IPS-15b (cell line): ENCODE results near the gene ADAD2.

ENCODE experiments used
- H3K27me3 ChIP-seq: one replicate; pipeline ENCODE4 v1.6.1; 2013; ENCODE audit warnings: low read length; ENCODE audit not compliant: control insufficient read depth, insufficient read depth
- H3K36me3 ChIP-seq: one replicate; pipeline ENCODE4 v1.6.1; 2013; ENCODE audit warnings: low read length; ENCODE audit not compliant: control insufficient read depth, insufficient read depth
- H3K4me1 ChIP-seq: one replicate; pipeline ENCODE4 v1.6.1; 2013; ENCODE audit warnings: mild to moderate bottlenecking, low read length; ENCODE audit not compliant: control insufficient read depth, insufficient read depth
- H3K4me3 ChIP-seq: one replicate; pipeline ENCODE4 v1.5.1; 2013; ENCODE audit warnings: low read depth, low read length
- H3K9ac ChIP-seq: one replicate; pipeline ENCODE4 v1.6.1; 2013; ENCODE audit warnings: low read depth, mild to moderate bottlenecking, low read length
- H3K9me3 ChIP-seq: one replicate; pipeline ENCODE4 v1.6.1; 2013; ENCODE audit warnings: mild to moderate bottlenecking, low read length; ENCODE audit not compliant: control insufficient read depth, insufficient read depth

ADAD2 gene

GRCh38 chr16:84159800-84160199 is 31.2 kb upstream of the ADAD2 start:
- H3K4me3 ChIP-seq, result no peak overlapping the region
- no peaks in the 10 kb centered on the region for H3K9me3 ChIP-seq
- H3K4me1 ChIP-seq, result no peaks in the 10 kb centered on the region
- no peaks in the 10 kb centered on the region for H3K27me3 ChIP-seq
- no peak overlapping the region for H3K9ac ChIP-seq
- H3K36me3 ChIP-seq, result no peaks in the 10 kb centered on the region

DNA sequence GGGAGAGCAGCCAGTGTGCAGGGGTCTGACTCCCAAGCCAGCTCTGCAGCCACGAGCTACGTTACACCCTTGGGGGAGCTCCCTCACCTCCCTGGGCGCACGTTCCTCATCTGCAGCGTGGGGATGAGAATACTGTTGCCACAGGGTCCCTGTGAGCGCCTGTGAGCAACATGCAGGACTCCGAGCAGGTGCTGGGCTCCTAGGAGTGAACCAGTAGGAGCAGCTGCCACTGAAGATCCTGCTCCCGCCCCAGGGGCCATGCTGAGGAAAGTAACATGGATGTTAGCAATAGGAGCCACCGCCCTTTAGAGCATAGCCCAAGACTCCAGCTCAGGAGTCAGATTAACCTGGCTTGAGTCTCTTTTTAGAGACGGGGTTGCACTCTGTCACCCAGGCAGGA is 29.9 kb upstream of the ADAD2 start:
- Histone ChIP-seq H3K4me3 (no peak overlapping the region), H3K27me3 (no peaks in the 10 kb centered on the region), H3K9ac (no peak overlapping the region), H3K36me3 (no peaks in the 10 kb centered on the region), H3K4me1 (no peaks in the 10 kb centered on the region), H3K9me3 (no peaks in the 10 kb centered on the region)

- no peaks in the 10 kb centered on the region for H3K27me3 ChIP-seq
These were observed 29.2 kb upstream of the ADAD2 start for GRCh38 chr16:84161801-84162200.

GRCh38 chr16:84165746-84166145 is 25.2 kb upstream of the ADAD2 start:
- no peaks in the 10 kb centered on the region for H3K27me3 ChIP-seq
- H3K36me3 ChIP-seq, result no peaks in the 10 kb centered on the region
- H3K4me3 ChIP-seq, result no peak overlapping the region
- H3K4me1 ChIP-seq, result peaks cover 2% of the 10 kb centered on the region
- no peaks in the 10 kb centered on the region for H3K9me3 ChIP-seq
- H3K9ac ChIP-seq, result no peak overlapping the region

More at GRCh38 chr16:84161801-84162200, 29.2 kb upstream of the ADAD2 start:
- Histone ChIP-seq H3K4me1 (no peaks in the 10 kb centered on the region), H3K9me3 (no peaks in the 10 kb centered on the region), H3K4me3 (no peak overlapping the region), H3K36me3 (no peaks in the 10 kb centered on the region), H3K9ac (no peak overlapping the region)

GRCh38 chr16:84166796-84167695 is 23.9 kb upstream of the ADAD2 start:
- H3K4me3 ChIP-seq, result peak overlapping the region; percentile 30
- H3K9ac ChIP-seq, result no peak overlapping the region
- H3K4me1 ChIP-seq, result peaks cover 2% of the 10 kb centered on the region
- no peaks in the 10 kb centered on the region for H3K27me3 ChIP-seq
- H3K36me3 ChIP-seq, result no peaks in the 10 kb centered on the region
- no peaks in the 10 kb centered on the region for H3K9me3 ChIP-seq

DNA sequence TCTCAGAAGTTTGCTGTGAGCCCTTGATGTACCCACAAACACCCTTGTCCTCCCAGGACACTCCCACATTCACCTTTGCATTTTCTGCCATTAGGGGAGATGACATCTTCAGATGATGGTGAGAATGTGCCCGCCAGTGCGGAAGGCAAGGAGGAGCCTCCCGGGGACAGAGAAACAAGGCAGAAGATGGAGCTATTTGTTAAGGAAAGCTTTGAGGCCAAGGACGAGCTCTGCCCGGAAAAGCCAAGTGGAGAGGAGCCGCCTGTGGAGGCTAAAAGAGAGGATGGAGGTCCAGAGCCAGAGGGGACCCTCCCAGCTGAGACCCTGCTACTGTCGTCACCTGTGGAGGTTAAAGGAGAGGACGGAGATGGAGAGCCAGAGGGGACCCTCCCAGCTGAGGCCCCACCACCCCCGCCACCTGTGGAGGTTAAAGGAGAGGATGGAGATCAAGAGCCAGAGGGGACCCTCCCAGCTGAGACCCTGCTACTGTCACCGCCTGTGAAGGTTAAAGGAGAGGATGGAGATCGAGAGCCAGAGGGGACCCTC is 21.1 kb upstream of the ADAD2 start:
- H3K9me3 ChIP-seq, result no peaks in the 10 kb centered on the region
- H3K4me1 ChIP-seq, result peaks cover 2% of the 10 kb centered on the region
- H3K4me3 ChIP-seq, result no peak overlapping the region
- no peak overlapping the region for H3K9ac ChIP-seq
- no peaks in the 10 kb centered on the region for H3K36me3 ChIP-seq
- no peaks in the 10 kb centered on the region for H3K27me3 ChIP-seq

GRCh38 chr16:84174396-84174795 is 16.6 kb upstream of the ADAD2 start:
- Histone ChIP-seq H3K4me3 (no peak overlapping the region), H3K4me1 (no peaks in the 10 kb centered on the region), H3K36me3 (peaks cover 13% of the 10 kb centered on the region), H3K9ac (no peak overlapping the region), H3K9me3 (no peaks in the 10 kb centered on the region), H3K27me3 (no peaks in the 10 kb centered on the region)

DNA sequence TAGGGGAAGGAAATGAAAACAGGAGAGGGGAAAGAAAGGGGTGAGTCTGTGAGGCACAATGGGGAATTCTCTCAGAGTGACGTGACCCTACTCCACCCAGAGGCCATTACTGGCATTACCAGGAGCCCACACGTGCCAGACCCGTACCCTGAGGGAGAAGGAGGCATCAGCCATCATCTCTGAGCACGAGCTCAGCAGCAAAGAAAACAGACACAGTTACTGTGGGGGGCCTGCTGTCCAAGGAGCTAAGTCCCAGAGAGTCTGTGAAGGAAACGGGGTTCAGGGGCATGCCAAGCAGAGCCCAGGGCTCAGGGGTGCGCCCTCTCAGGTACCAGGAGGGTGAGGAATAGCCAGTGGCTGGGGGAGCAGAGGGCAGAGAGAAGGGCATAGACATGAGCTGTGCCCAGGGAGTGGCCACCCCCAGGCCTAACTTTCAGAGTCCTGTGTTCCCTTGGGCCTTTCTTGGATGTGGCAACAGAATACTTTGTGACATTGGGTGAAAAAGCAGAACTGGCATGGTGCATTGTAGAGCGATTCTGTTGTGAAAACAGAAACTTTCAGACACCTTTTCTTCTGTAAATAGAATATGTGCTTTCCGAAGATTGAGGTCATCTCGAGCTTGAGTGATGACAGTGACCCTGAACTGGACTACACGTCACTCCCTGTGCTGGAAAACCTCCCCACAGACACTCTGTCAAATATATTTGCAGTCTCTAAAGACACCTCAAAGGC is 15.4 kb upstream of the ADAD2 start:
- Histone ChIP-seq H3K27me3 (no peaks in the 10 kb centered on the region), H3K4me1 (no peaks in the 10 kb centered on the region), H3K36me3 (peaks cover 13% of the 10 kb centered on the region), H3K9me3 (no peaks in the 10 kb centered on the region), H3K4me3 (no peak overlapping the region), H3K9ac (no peak overlapping the region)

DNA sequence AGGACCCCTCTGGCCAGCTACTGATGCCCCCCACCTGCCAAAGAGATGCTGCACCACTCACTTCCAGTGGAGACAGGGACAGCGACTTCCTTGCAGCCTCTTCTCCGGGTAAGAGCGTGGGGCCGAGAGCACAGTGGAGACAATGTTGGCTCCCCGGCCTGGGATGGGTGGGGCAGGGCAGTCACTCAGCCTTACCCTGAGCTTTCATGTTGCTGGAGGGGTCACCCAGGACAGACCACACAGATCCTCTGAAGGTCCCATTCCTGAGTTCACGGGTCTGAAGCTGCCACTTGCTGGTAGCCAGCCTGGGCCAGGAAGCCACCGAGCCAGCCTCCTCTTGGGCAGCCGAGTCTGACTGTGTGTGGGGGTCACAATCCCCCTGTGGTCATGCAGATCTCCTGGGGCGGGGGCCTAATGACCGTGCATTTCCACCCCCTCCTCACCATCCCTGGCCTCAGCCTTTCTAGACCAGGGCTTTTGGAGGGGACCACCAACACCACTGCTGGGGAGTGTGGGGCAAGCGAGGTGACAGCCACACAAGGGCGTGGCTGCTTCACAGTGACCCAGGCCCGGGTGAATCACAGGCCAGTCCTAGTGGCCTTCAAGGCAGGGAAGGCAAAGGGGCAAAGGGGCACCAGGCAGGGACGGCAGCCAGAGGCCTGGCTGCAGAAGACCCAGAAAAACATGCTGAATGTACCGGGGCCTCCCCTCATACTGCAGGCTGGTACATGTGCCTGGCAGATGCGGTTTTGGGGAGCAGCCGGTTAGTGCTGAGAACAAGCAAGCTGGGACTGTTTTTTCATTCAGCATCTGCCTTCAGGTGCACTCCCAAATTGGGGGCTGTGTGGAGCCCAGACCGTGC is 14.5 kb upstream of the ADAD2 start:
- H3K4me3 ChIP-seq, result no peak overlapping the region
- H3K9ac ChIP-seq, result no peak overlapping the region
- H3K9me3 ChIP-seq, result no peaks in the 10 kb centered on the region
- H3K27me3 ChIP-seq, result no peaks in the 10 kb centered on the region
- H3K36me3 ChIP-seq, result peaks cover 19% of the 10 kb centered on the region
- no peaks in the 10 kb centered on the region for H3K4me1 ChIP-seq

- Histone ChIP-seq H3K4me3 (no peak overlapping the region), H3K36me3 (peaks cover 29% of the 10 kb centered on the region), H3K9me3 (no peaks in the 10 kb centered on the region), H3K27me3 (no peaks in the 10 kb centered on the region), H3K4me1 (no peaks in the 10 kb centered on the region), H3K9ac (no peak overlapping the region)
These were observed 13.2 kb upstream of the ADAD2 start for GRCh38 chr16:84177741-84178073.

- no peaks in the 10 kb centered on the region for H3K9me3 ChIP-seq
- no peak overlapping the region for H3K9ac ChIP-seq
- H3K4me1 ChIP-seq, result no peaks in the 10 kb centered on the region
- no peaks in the 10 kb centered on the region for H3K27me3 ChIP-seq
- H3K4me3 ChIP-seq, result no peak overlapping the region
- H3K36me3 ChIP-seq, result peaks cover 32% of the 10 kb centered on the region
These were observed 12.7 kb upstream of the ADAD2 start for GRCh38 chr16:84178146-84178765.
